GM21515 (cell line): ENCODE measurements around the gene RNF220.
"Not testable (repeated sequence)": the region's sequence is repeated elsewhere in the genome, so short reads cannot be mapped to it uniquely, and the experiment has no call there.

Experiments used
- ATAC-seq: cut with Tn5 transposase; IDR thresholded peaks from one replicate; pipeline ENCODE4 v1.9.1; 2021; ENCODE audit not compliant: unreplicated experiment

RNF220 gene

GRCh38 chr1:44545961-44546360 is 140.9 kb downstream of the RNF220 start:
- no peak for ATAC-seq

DNA sequence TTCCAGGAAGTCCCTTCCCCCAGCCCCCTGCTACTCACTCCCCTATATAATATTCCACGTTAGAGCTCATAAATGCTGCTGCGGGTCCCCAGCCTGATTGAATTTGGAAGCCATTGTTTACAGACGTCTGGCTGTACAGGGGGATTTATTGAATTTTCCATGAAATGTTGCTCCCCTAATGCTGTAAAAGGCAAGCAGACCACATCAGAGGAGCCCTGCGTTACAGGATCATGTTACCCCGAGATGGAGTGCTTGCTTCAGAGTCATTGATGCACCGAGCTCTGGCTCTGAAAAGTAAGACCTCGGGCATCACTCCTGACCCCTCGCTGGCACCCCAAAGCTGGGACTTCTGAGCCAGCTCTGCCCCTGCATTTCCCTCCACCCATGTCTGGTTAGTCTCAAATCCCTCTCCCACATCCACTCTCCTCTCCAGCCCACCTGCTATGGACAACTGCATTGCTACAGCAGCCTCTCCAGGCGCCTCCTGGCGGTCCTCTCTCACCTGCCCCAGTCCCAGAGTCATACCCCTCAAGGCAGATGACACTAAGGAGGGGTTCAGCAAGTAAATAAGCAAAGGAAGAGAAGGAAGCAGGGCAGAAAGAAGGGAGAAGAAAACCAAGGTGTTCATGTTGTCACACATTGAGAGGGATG is 141.5 kb downstream of the RNF220 start:
- no peak for ATAC-seq

- ATAC-seq = no peak
These were observed 142.3 kb downstream of the RNF220 start for GRCh38 chr1:44547361-44547760.

GRCh38 chr1:44547837-44548236 is 142.8 kb downstream of the RNF220 start:
- ATAC-seq = no peak

- no peak for ATAC-seq
These were observed 144.5 kb downstream of the RNF220 start for GRCh38 chr1:44549510-44549909.

DNA sequence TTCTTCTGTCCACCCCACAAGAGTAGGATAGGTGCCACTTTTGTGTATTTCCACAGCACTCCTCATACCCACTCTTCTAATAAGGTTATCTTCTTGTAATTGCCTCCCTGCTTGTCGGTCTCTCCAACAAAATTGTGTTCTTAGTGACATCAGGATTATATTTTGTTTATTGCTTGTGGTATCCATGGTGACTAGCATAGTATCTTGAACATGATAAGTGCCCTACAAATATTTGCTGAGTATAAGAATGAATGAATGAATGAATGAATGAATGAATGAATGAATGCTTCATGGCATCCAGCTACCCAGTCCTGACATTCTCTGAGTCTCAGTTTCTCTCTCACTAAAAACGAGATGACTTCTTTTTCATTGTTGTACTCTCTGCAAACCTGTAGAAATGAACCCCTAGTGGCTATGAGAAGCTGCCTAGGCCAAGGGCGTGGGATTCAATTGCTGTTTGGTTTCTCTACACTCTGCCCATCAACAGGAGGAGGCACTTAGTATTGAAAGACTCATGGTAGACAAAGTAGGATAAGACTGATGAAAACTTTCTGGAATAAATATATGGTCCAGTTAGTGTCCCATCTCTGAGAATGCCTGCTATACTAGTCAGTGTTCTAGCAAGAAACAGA is 148.2 kb downstream of the RNF220 start:
- no peak for ATAC-seq

- no peak for ATAC-seq
These were observed 148.7 kb downstream of the RNF220 start for GRCh38 chr1:44553771-44554170.

DNA sequence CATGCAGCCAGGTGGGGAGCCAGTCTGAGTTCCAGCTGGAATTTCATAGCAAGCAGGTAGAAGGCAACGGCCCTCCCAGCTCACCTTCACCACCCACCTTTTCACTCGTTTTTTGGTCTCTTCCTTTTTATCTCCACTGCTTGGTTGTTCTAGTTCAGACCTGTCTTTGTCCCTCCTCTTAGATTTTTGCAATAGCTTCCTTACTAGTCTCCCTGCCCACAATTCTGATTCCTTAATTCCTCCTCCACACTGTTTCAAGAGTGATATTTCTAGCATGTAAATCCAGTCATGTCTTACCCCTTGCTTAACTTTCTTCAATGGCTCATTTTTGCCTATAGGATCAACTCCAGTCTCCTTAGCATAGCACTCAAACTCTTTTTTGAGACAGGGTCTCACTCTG is 149.7 kb downstream of the RNF220 start:
- no peak for ATAC-seq

DNA sequence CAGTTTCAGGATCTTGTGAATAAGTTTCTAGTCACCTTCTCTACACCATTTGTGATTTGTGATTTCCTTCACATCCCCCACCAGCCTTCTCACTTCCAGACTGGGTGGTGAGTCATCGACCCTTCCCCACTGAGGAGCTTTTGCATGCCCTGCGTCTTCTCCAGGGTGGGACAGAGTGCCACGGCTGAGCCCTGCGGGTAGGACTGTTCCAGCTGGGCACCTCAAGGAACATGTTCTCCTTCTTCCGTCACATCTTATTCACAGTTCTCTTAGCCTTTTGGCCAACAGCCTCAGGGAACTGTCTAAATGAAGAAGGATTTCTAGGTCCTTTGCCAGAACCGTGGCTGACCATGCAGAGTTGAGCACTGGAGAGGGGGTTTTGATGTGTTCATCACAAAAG is 152.7 kb downstream of the RNF220 start:
- no peak for ATAC-seq

- no peak for ATAC-seq
These were observed 153.8 kb downstream of the RNF220 start for GRCh38 chr1:44558883-44559282.

DNA sequence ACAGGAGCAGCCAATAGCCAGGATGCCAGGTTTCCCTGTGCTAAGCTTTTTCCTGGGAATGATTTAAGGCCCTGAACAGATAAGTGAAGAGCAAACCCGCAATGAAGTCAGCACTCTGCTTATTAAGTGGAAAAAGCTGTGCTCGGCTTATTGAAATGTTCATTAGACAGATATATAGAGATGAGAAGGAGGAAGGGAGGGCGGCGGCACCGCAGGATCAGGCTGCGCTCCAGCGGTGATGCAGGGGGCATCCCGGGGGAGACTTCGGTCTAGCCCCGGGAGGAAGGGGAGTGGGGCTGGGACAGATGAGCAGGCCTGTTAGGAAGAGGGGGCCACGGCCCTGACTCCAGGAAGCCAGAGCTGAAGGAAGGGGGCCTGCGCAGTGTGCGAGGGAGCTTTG is 154.3 kb downstream of the RNF220 start:
- no peak for ATAC-seq

- ATAC-seq = no peak
These were observed 154.9 kb downstream of the RNF220 start for GRCh38 chr1:44559913-44560312.

GRCh38 chr1:44560696-44561095 is 155.6 kb downstream of the RNF220 start:
- ATAC-seq = not testable (repeated sequence)

GRCh38 chr1:44565259-44565750 is 160.2 kb downstream of the RNF220 start:
- no peak for ATAC-seq

DNA sequence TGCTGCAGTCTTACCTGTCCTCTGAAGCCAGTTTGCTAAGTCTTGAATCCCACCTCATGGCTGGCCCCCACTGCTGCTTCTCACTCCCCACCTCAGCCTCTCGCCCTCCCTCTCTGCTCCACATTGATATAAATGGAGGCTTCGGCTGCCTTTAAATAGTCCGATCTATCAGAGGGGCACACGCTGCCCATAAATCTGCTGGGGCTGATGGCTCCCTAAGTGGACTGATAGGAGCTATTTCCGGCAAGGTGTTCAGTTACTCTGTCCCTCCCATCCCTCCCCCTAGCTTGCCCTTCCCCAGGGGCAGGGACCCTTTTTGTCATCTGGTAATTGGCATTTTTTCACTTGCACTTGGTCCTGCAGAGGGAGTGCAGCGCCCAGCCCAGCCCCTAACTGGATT is 160.8 kb downstream of the RNF220 start:
- ATAC-seq = no peak

GRCh38 chr1:44566281-44567046 is 161.4 kb downstream of the RNF220 start:
- ATAC-seq = no peak

GRCh38 chr1:44568128-44568900 is 163.3 kb downstream of the RNF220 start:
- ATAC-seq = no peak

- no peak for ATAC-seq
These were observed 164.4 kb downstream of the RNF220 start for GRCh38 chr1:44569491-44569890.

GRCh38 chr1:44571712-44572571 is 166.9 kb downstream of the RNF220 start:
- ATAC-seq = no peak

DNA sequence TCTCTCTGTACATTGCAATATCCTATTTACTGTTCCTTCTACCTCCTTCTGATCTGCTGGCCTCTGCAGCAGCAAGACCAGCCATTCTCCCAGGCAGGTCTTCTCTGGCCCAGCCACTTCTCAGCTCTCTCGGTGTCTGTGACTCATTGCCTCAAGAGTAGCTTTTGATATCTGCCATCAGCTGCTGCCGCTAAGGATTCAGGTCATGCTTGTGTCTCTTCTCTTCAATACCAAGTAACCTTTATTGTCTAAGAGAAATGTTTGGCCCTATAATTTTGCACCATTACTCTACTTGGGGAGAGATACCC is 167.5 kb downstream of the RNF220 start:
- ATAC-seq = no peak

GRCh38 chr1:44575396-44575795 is 170.3 kb downstream of the RNF220 start:
- ATAC-seq = no peak
